Measurements from ENCODE around the gene UFSP1.
"Not testable (repeated sequence)": the region's sequence is repeated elsewhere in the genome, so short reads cannot be mapped to it uniquely, and the experiment has no call there.

UFSP1 gene

GRCh38 chr7:100859856-100860255 lies 29.7 kb downstream of the UFSP1 start:
- DNase-seq (ENCODE audit: low read depth) = no peak

GRCh38 chr7:100856871-100857282 lies 32.6 kb downstream of the UFSP1 start:
- DNase-seq (ENCODE audit: low read depth) = no peak

DNA sequence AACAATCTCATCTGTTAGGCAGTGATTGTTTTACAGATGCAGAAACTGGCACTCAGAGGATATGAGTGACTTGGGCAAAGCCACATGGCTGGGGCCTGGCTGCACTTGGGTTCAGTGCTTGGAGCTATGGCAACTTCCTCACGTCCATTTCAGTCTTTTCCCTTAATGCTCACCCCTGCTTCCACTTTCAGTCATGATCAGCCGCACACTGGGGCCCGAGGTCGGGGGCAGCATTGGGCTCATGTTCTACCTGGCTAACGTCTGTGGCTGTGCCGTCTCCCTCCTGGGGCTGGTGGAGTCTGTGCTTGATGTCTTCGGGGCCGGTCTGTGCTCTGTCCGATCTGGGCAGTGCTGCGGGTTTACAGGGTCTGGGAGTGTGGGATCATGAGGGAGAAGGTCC lies 34.0 kb downstream of the UFSP1 start:
- DNase-seq (ENCODE audit: low read depth) = no peak

DNA sequence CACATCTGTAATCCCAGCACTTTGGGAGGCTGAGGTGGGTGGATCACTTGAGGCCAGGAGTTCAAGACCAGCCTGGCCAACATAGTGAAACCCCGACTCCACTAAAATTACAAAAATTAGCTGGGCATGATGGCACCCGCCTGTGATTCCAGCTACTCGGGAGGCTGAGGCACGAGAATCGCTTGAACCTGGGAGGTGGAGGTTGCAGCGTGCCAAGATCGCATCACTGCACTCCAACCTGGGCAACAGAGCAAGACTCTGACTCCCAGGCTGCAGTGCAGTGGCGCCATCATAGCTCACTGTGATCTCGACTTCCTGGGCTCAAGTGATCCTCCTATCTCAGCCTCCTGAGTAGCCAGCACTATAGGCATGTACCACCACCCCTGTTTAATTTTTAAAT lies 34.6 kb downstream of the UFSP1 start:
- not testable (repeated sequence) for DNase-seq (ENCODE audit: low read depth)

GRCh38 chr7:100854146-100854895 lies 35.2 kb downstream of the UFSP1 start:
- DNase-seq (ENCODE audit: low read depth) = no peak

- peak; percentile 91 for DNase-seq (ENCODE audit: low read depth)
These were observed 37.3 kb downstream of the UFSP1 start, which contains the start of gene SLC12A9 for GRCh38 chr7:100852048-100852872. Gene SLC12A9, plus strand, starts transcription at chr7:100852713. Its CDS starts 1,485 bp downstream, at chr7:100854198.

GRCh38 chr7:100847360-100847759 lies 42.2 kb downstream of the UFSP1 start:
- DNase-seq (ENCODE audit: low read depth) = no peak

GRCh38 chr7:100840470-100841100 lies 48.9 kb downstream of the UFSP1 start:
- no peak for DNase-seq (ENCODE audit: low read depth)

GRCh38 chr7:100839361-100839760 lies 50.2 kb downstream of the UFSP1 start:
- DNase-seq (ENCODE audit: low read depth) = no peak
